IMR-90 (cell line): ENCODE results near the gene TBX3.

Source experiments
- BHLHE40 ChIP-seq: fragments of 150-350 bp; IDR thresholded peaks from 2 replicates; pipeline ENCODE4 v1.6.1; 2016; ENCODE audit warnings: mild to moderate bottlenecking, low read depth, low read length
- CEBPB ChIP-seq: IDR thresholded peaks from 2 replicates; pipeline ENCODE4 v1.6.1; 2012; ENCODE audit warnings: low read depth, low read length, improper control_type of control experiment
- CHD1 ChIP-seq: IDR thresholded peaks from 2 replicates; pipeline ENCODE4 v1.6.1; 2012; ENCODE audit warnings: low read depth, low read length, improper control_type of control experiment
- MAFK ChIP-seq: IDR thresholded peaks from 2 replicates; pipeline ENCODE4 v1.6.1; 2012; ENCODE audit warnings: low read depth, low read length, improper control_type of control experiment
- MAZ ChIP-seq: IDR thresholded peaks from 2 replicates; pipeline ENCODE4 v1.6.1; 2012; ENCODE audit warnings: low read depth, mild to moderate bottlenecking, low read length, improper control_type of control experiment, moderate library complexity, borderline replicate concordance
- MXI1 ChIP-seq: IDR thresholded peaks from 2 replicates; pipeline ENCODE4 v1.6.1; 2012; ENCODE audit warnings: low read depth, mild to moderate bottlenecking, low read length, moderate library complexity, borderline replicate concordance
- NFE2L2 ChIP-seq: fragments of 150-350 bp; IDR thresholded peaks from 2 replicates; pipeline ENCODE4 v1.6.1; 2016; ENCODE audit warnings: low read depth, mild to moderate bottlenecking, low read length
- POLR2A ChIP-seq: IDR thresholded peaks from 2 replicates; pipeline ENCODE4 v1.6.1; 2012; ENCODE audit warnings: mild to moderate bottlenecking, low read depth, low read length
- RAD21 ChIP-seq: IDR thresholded peaks from 2 replicates; pipeline ENCODE4 v1.6.1; 2012; ENCODE audit warnings: low read length, improper control_type of control experiment
- RCOR1 ChIP-seq: IDR thresholded peaks from 2 replicates; pipeline ENCODE4 v1.6.1; 2012; ENCODE audit warnings: mild to moderate bottlenecking, low read length, improper control_type of control experiment; ENCODE audit not compliant: insufficient replicate concordance
- RFX5 ChIP-seq: IDR thresholded peaks from 2 replicates; pipeline ENCODE4 v1.8.0; 2012; ENCODE audit warnings: low read depth, mild to moderate bottlenecking, low read length, moderate library complexity
- SMC3 ChIP-seq: fragments of 150-350 bp; IDR thresholded peaks from 2 replicates; pipeline ENCODE4 v1.6.1; 2016; ENCODE audit warnings: low read depth, mild to moderate bottlenecking, antibody characterized with exemption, low read length, moderate library complexity
- TF ChIP-seq, protein P1 (sequence below): conservative IDR thresholded peaks from 2 replicates; pipeline ENCODE4 v1.5.1; 2012; ENCODE audit warnings: mild to moderate bottlenecking, low read depth, low read length, improper control_type of control experiment
- TF ChIP-seq, protein P2 (sequence below): fragments of 150-350 bp; IDR thresholded peaks from 2 replicates; pipeline ENCODE4 v1.6.1; 2017; ENCODE audit warnings: mild to moderate bottlenecking, antibody characterized with exemption, low read length, low read depth

- TF ChIP-seq, protein P1, sequence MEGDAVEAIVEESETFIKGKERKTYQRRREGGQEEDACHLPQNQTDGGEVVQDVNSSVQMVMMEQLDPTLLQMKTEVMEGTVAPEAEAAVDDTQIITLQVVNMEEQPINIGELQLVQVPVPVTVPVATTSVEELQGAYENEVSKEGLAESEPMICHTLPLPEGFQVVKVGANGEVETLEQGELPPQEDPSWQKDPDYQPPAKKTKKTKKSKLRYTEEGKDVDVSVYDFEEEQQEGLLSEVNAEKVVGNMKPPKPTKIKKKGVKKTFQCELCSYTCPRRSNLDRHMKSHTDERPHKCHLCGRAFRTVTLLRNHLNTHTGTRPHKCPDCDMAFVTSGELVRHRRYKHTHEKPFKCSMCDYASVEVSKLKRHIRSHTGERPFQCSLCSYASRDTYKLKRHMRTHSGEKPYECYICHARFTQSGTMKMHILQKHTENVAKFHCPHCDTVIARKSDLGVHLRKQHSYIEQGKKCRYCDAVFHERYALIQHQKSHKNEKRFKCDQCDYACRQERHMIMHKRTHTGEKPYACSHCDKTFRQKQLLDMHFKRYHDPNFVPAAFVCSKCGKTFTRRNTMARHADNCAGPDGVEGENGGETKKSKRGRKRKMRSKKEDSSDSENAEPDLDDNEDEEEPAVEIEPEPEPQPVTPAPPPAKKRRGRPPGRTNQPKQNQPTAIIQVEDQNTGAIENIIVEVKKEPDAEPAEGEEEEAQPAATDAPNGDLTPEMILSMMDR: no peak
- no peak for TF ChIP-seq POLR2A
- no peak for TF ChIP-seq BHLHE40
- no peak for TF ChIP-seq NFE2L2
- no peak for TF ChIP-seq RFX5
- no peak for TF ChIP-seq CEBPB
- no peak for TF ChIP-seq SMC3
- no peak for TF ChIP-seq MXI1
- no peak for TF ChIP-seq MAZ
- TF ChIP-seq MAFK: no peak
- TF ChIP-seq, protein P2, sequence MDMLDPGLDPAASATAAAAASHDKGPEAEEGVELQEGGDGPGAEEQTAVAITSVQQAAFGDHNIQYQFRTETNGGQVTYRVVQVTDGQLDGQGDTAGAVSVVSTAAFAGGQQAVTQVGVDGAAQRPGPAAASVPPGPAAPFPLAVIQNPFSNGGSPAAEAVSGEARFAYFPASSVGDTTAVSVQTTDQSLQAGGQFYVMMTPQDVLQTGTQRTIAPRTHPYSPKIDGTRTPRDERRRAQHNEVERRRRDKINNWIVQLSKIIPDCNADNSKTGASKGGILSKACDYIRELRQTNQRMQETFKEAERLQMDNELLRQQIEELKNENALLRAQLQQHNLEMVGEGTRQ: no peak
- no peak for TF ChIP-seq CHD1
- no peak for TF ChIP-seq RAD21
- TF ChIP-seq RCOR1: no peak
Measured at GRCh38 chr12:114696443-114697242, 12.7 kb upstream of the TBX3 start.
